Left lung (tissue), 10 donors: ENCODE measurements around the gene CLCNKB. TPM values are rescaled to one million over a fixed set of nuclear protein-coding genes. Genes with fewer than 3 reads are reported as not detected.
A peak's percentile ranks its signal among the peaks of the same experiment; 100 is the strongest.

Experiments used
- ATAC-seq: fragments of 200-7000 bp; cut with Tn5 transposase; one replicate; pipeline ENCODE4 v1.9.1; 2020; ENCODE audit warnings: moderate library complexity
- DNase-seq, 4 donors: peaks; one replicate each; pipeline ENCODE4 v3.0.0-alpha.2; 2013 to 2020
- H3K27ac ChIP-seq, 2 donors: fragments of 200-600 bp; sonication (generic) in 1 of 2; one replicate each; pipeline versions ENCODE4 v1.5.0 to v1.8.0; 2020 to 2021
- H3K27me3 ChIP-seq, 2 donors: fragments of 200-600 bp; sonication (generic) in 1 of 2; one replicate each; pipeline versions ENCODE4 v1.5.0 to v1.8.0; 2020 to 2021
- H3K36me3 ChIP-seq, 2 donors: fragments of 200-600 bp; sonication (generic) in 1 of 2; one replicate each; pipeline versions ENCODE4 v1.5.0 to v1.8.0; 2020 to 2021
- H3K4me1 ChIP-seq, 2 donors: fragments of 200-600 bp; one replicate each; pipeline ENCODE4 v1.8.0; 2021
- H3K4me3 ChIP-seq, 2 donors: fragments of 200-600 bp; sonication (generic) in 1 of 2; one replicate each; pipeline versions ENCODE4 v1.5.0 to v1.8.0; 2020 to 2021; ENCODE audit warnings: mild to moderate bottlenecking in 1 of 2
- H3K9me3 ChIP-seq, 2 donors: fragments of 200-600 bp; sonication (generic) in 1 of 2; one replicate each; pipeline versions ENCODE4 v1.5.0 to v1.8.0; 2020 to 2021
- CTCF ChIP-seq, 2 donors: fragments of 200-600 bp; sonication (generic) in 1 of 2; IDR thresholded peaks; one replicate each; pipeline versions ENCODE4 v1.5.0 to v1.8.0; 2021; ENCODE audit warnings: antibody characterized with exemption in 2 of 2
- intact Hi-C, 2 donors: fragments of 100-400 bp; cut with DNase I; formaldehyde crosslinking; loops; one replicate each; pipeline versions ENCODE4 v1.11.2 to v1.14.2; 2022
- polyA plus RNA-seq, 6 donors: library from polyadenylated mRNA; unstranded; fragments of 120-200 nt; gene quantifications; one replicate each; pipeline ENCODE4 v1.2.1, GENCODE V29; 2013; ENCODE audit not compliant: insufficient read length in 6 of 6
- total RNA-seq, 2 donors: library from RNA; stranded (reverse); fragmentation: NEBNext Ultra II Directional; extraction: Animal tissue kit (Norgen Biotek cat#: 25700); gene quantifications; one replicate each; pipeline ENCODE4 v1.2.1, GENCODE V29; 2021
- donor health status: DM: no; HTN: yes; CAD: no.
- donor health status: DM: no; HTN: no; CAD: no.

The CLCNKB gene
- total and polyA plus RNA-seq, 8 donors, result 1.1 to 8.0 (median 4.9) TPM; not detected in 1

- DNase-seq, result peak in 1 of 4 donors; percentile 42
- ATAC-seq, result no peak
- no peaks in the 10 kb centered on the region for H3K4me1 ChIP-seq
- no peaks in the 10 kb centered on the region for H3K36me3 ChIP-seq
- H3K27ac ChIP-seq, result no peak overlapping the region
- intact Hi-C loops, result no loop called here
- H3K27me3 ChIP-seq, result peaks cover 0 to 8% of the 10 kb centered on the region in 2 donors
- H3K4me3 ChIP-seq, result no peak overlapping the region
- no peak for TF ChIP-seq CTCF (IDR thresholded peaks at IDR 0.05)
- H3K9me3 ChIP-seq, result no peaks in the 10 kb centered on the region
These were observed 47.7 kb downstream of the CLCNKB start for GRCh38 chr1:16091296-16091695.

- no peak for ATAC-seq
These were observed 48.7 kb downstream of the CLCNKB start for GRCh38 chr1:16092097-16092922.

GRCh38 chr1:16092923-16093511 is 49.4 kb downstream of the CLCNKB start:
- Histone ChIP-seq H3K4me1 (no peaks in the 10 kb centered on the region), H3K4me3 (no peak overlapping the region), H3K27me3 (peaks cover 0 to 8% of the 10 kb centered on the region in 2 donors), H3K36me3 (no peaks in the 10 kb centered on the region), H3K9me3 (no peaks in the 10 kb centered on the region), H3K27ac (no peak overlapping the region)
- intact Hi-C loops, result no loop called here
- DNase-seq, result peak in 1 of 4 donors; percentile 14
- no peak for TF ChIP-seq CTCF (IDR thresholded peaks at IDR 0.05)
- ATAC-seq, result no peak

More at GRCh38 chr1:16092097-16092922, 48.7 kb downstream of the CLCNKB start:
- intact Hi-C loops, result no loop called here
- DNase-seq, result peak in 1 of 4 donors; percentile 54
- Histone ChIP-seq H3K9me3 (no peaks in the 10 kb centered on the region), H3K27me3 (peaks cover 0 to 8% of the 10 kb centered on the region in 2 donors), H3K4me3 (no peak overlapping the region), H3K27ac (no peak overlapping the region), H3K4me1 (no peaks in the 10 kb centered on the region), H3K36me3 (no peaks in the 10 kb centered on the region)
- TF ChIP-seq CTCF (IDR thresholded peaks at IDR 0.05), result no peak

- Histone ChIP-seq H3K27ac (no peak overlapping the region), H3K27me3 (peaks cover 0 to 8% of the 10 kb centered on the region in 2 donors), H3K9me3 (no peaks in the 10 kb centered on the region), H3K36me3 (no peaks in the 10 kb centered on the region), H3K4me3 (no peak overlapping the region), H3K4me1 (no peaks in the 10 kb centered on the region)
- DNase-seq (peak in 1 of 4 donors; percentile 37), ATAC-seq (no peak)
- intact Hi-C loops, result no loop called here
- TF ChIP-seq CTCF (IDR thresholded peaks at IDR 0.05), result no peak
These were observed 50.0 kb downstream of the CLCNKB start for GRCh38 chr1:16093611-16094010.

- H3K27me3 ChIP-seq, result peaks cover 0 to 8% of the 10 kb centered on the region in 2 donors
- no peaks in the 10 kb centered on the region for H3K9me3 ChIP-seq
- no peak for TF ChIP-seq CTCF (IDR thresholded peaks at IDR 0.05)
- intact Hi-C loops, result no loop called here
- DNase-seq, result peak in 1 of 4 donors; percentile 41
- H3K4me3 ChIP-seq, result no peak overlapping the region
- ATAC-seq, result no peak
- H3K27ac ChIP-seq, result no peak overlapping the region
- H3K4me1 ChIP-seq, result no peaks in the 10 kb centered on the region
- H3K36me3 ChIP-seq, result no peaks in the 10 kb centered on the region
These were observed 51.0 kb downstream of the CLCNKB start for GRCh38 chr1:16094453-16095158.
